PC-9 (cell line): ENCODE results near the gene FKBP6. TPM values are rescaled to one million over a fixed set of nuclear protein-coding genes. Genes with fewer than 3 reads are reported as not detected.

Experiments used
- BruUV-seq: library from RNA; stranded (reverse); fragments of 400-500 nt; replicated peaks from 2 replicates; lab custom pipeline; 2021; lab: Mats Ljungman, UMichigan
- CTCF ChIA-PET: fragments of 300-600 bp; sonication (Branson Sonifier 250); formaldehyde crosslinking; loops from one replicate; lab custom pipeline; 2022; ENCODE audit warnings: antibody characterized with exemption; lab: Charles Lee
- POLR2A ChIA-PET: fragments of 300-600 bp; sonication (Branson Sonifier 250); formaldehyde crosslinking; loops from one replicate; lab custom pipeline; 2022; ENCODE audit warnings: antibody characterized with exemption; ENCODE audit not compliant: unreplicated experiment; lab: Charles Lee
- DNase-seq, 2 experiments: peaks; one replicate each; pipeline versions ENCODE4 v3.0.0 to v3.0.0-alpha.2; 2015 to 2022; ENCODE audit warnings: mixed read lengths in 1 of 2
- H2AFZ ChIP-seq: fragments of 200-600 bp; sonication (generic); 2 replicates; pipeline ENCODE4 v1.8.1; 2017; ENCODE audit warnings: antibody characterized with exemption
- H3F3A ChIP-seq: fragments of 200-600 bp; sonication (generic); 2 replicates; pipeline ENCODE4 v1.8.1; 2017; ENCODE audit warnings: antibody characterized with exemption, mild to moderate bottlenecking, low read depth; ENCODE audit not compliant: insufficient read depth
- H3K27ac ChIP-seq: fragments of 200-600 bp; sonication (generic); 2 replicates; pipeline ENCODE4 v1.6.1; 2016; ENCODE audit warnings: mixed run types
- H3K27me3 ChIP-seq: fragments of 200-600 bp; sonication (generic); 2 replicates; pipeline ENCODE4 v1.6.1; 2016; ENCODE audit warnings: low read depth, mixed run types; ENCODE audit not compliant: insufficient read depth
- H3K36me3 ChIP-seq: fragments of 200-600 bp; sonication (generic); 2 replicates; pipeline ENCODE4 v1.6.1; 2016; ENCODE audit warnings: low read depth, mixed run types
- H3K4me1 ChIP-seq: fragments of 200-600 bp; sonication (generic); replicated peaks from 2 replicates; pipeline ENCODE4 v1.6.1; 2016; ENCODE audit warnings: mixed run types; ENCODE audit not compliant: insufficient read depth
- H3K4me2 ChIP-seq: fragments of 200-600 bp; sonication (generic); 2 replicates; pipeline ENCODE4 v1.6.1; 2017; ENCODE audit warnings: mixed run types
- H3K4me3 ChIP-seq: fragments of 200-600 bp; sonication (generic); 2 replicates; pipeline ENCODE4 v1.6.1; 2016; ENCODE audit warnings: mixed run types
- H3K79me2 ChIP-seq: fragments of 200-600 bp; sonication (generic); 2 replicates; pipeline ENCODE4 v1.6.1; 2017; ENCODE audit warnings: low read depth, mixed run types
- H3K9me2 ChIP-seq: fragments of 200-600 bp; sonication (generic); 2 replicates; pipeline ENCODE4 v1.8.1; 2017; ENCODE audit warnings: mild to moderate bottlenecking; ENCODE audit not compliant: insufficient read depth
- H3K9me3 ChIP-seq: fragments of 200-600 bp; sonication (generic); 2 replicates; pipeline ENCODE4 v1.8.1; 2016; ENCODE audit warnings: low read depth; ENCODE audit not compliant: insufficient read depth
- H4K20me1 ChIP-seq: fragments of 200-600 bp; sonication (generic); 2 replicates; pipeline ENCODE4 v1.8.1; 2017; ENCODE audit not compliant: insufficient read depth
- EZH2 ChIP-seq: fragments of 200-600 bp; sonication (generic); IDR thresholded peaks from 2 replicates; pipeline ENCODE4 v1.8.0; 2017; ENCODE audit warnings: antibody characterized with exemption, low read depth
- intact Hi-C: fragments of 100-400 bp; cut with micrococcal nuclease; formaldehyde crosslinking; loops from one replicate; pipeline ENCODE4 v1.10.0; 2022; ENCODE audit not compliant: unreplicated experiment
- total RNA-seq: library from RNA; stranded (reverse); gene quantifications from 2 replicates; pipeline ENCODE4 v1.2.3, GENCODE V29; 2021
- TF ChIP-seq, protein P1 (sequence below): fragments of 200-600 bp; sonication (generic); conservative IDR thresholded peaks from 2 replicates; pipeline ENCODE4 v1.6.1; 2017; ENCODE audit warnings: mixed run types, antibody characterized with exemption, mild to moderate bottlenecking, moderate library complexity

Gene FKBP6
- total RNA-seq, 1 experiment from 2014 or later, result not detected

DNA sequence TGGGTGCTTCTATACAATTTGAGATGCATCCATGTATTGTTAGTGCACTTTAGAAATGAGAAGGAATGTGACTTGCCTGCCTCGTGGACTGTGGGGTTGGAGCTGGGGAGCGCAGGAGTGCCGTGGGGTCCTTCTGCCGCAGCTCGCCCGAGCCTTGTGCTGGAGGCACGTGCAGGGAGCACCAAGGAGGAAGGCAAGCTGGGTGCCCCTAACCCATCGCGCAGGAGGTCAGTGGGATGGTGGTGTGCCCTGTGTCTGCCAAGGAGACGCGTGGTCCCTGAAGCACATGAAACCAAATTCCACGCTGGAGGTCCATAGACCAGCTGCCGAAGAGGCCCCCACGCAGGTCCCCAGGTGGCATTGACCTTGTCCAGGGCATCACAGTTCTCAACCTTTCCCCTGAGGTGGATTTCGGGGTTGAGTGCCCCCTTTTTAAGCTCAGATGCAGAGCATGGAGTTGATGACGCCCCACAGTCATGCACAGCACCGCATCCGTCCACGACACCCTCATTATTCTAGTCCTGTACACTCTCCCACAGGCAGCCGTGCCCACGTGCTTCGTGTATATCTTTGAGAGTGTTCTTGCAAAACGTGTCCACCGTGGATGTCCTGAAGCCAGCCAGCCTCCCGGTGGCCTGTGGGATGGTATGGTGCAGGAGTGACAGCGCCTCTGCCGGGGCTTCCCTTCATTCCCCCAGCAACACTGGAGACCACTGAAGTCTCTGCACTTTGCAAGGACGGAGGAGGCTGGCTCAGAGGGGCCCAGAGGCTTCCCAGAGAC, 35.5 kb downstream of the FKBP6 start:
- no peaks in the 10 kb centered on the region for H3K9me2 ChIP-seq
- no peaks in the 10 kb centered on the region for H3F3A ChIP-seq
- H3K36me3 ChIP-seq, result no peaks in the 10 kb centered on the region
- DNase-seq, result no peak
- no peaks in the 10 kb centered on the region for H3K9me3 ChIP-seq
- POLR2A ChIA-PET, result no interaction called here
- BruUV-seq, result no TSS peak
- peaks cover 16% of the 10 kb centered on the region for H3K27me3 ChIP-seq
- intact Hi-C loops, result no loop called here
- no peak overlapping the region for H3K4me3 ChIP-seq
- H3K4me2 ChIP-seq, result no peak overlapping the region
- H3K79me2 ChIP-seq, result no peaks in the 10 kb centered on the region
- TF ChIP-seq EZH2, result no peak
- TF ChIP-seq, protein P1, sequence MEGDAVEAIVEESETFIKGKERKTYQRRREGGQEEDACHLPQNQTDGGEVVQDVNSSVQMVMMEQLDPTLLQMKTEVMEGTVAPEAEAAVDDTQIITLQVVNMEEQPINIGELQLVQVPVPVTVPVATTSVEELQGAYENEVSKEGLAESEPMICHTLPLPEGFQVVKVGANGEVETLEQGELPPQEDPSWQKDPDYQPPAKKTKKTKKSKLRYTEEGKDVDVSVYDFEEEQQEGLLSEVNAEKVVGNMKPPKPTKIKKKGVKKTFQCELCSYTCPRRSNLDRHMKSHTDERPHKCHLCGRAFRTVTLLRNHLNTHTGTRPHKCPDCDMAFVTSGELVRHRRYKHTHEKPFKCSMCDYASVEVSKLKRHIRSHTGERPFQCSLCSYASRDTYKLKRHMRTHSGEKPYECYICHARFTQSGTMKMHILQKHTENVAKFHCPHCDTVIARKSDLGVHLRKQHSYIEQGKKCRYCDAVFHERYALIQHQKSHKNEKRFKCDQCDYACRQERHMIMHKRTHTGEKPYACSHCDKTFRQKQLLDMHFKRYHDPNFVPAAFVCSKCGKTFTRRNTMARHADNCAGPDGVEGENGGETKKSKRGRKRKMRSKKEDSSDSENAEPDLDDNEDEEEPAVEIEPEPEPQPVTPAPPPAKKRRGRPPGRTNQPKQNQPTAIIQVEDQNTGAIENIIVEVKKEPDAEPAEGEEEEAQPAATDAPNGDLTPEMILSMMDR, result no peak
- H2AFZ ChIP-seq, result no peak overlapping the region
- H4K20me1 ChIP-seq, result no peaks in the 10 kb centered on the region
- peaks cover 3% of the 10 kb centered on the region; the same call in 1 of the 2 replicates for H3K4me1 ChIP-seq
- no peak overlapping the region for H3K27ac ChIP-seq
- CTCF ChIA-PET, result no interaction called here

DNA sequence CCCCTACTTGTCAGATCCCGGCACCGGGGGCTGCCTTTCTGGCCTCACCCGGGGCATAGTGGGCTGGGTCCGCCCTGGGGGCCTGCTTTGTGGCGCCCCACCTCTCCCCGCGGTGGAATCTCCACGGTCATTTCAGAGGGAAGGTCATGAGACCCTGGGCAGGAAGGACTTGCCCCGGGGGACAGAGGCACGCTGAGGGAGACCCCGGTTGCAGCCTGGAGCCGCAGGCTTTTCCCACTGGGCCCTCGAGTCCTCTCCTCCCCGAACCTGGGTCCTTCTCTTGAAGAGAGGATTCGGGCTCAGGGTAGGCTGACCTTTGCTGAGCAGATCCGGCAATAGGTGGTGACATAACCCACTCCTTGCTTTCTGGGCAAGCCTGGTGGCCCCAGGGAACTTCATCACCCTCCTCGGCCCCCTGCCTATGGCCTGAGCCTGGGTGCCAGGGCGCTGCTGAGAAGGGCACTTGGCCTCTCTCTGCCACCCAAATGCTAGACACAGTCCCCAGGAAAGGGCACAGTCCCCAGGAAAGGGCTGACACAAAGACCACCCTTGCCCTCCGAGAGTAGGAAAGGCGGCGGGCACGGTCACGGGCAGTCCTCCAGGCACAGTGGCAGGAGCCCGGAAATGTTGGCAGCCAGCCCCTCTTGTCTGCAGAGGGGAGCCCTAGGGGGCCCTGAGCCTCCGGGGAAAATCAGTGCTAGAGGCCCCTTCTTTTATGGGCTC, 36.2 kb downstream of the FKBP6 start:
- Histone ChIP-seq H3K4me1 (no peaks in the 10 kb centered on the region), H3K9me2 (no peaks in the 10 kb centered on the region), H3K79me2 (no peaks in the 10 kb centered on the region), H3K9me3 (no peaks in the 10 kb centered on the region), H3K27me3 (peaks cover 16% of the 10 kb centered on the region), H2AFZ (no peak overlapping the region), H3K4me3 (no peak overlapping the region), H3K4me2 (no peak overlapping the region), H3K36me3 (no peaks in the 10 kb centered on the region), H3F3A (no peaks in the 10 kb centered on the region), H3K27ac (no peak overlapping the region), H4K20me1 (no peaks in the 10 kb centered on the region)
- no peak for TF ChIP-seq EZH2
- TF ChIP-seq, protein P1, result no peak
- intact Hi-C loops, result no loop called here
- ChIA-PET POLR2A (no interaction called here), CTCF (no interaction called here)
- DNase-seq, result no peak
- BruUV-seq, result no TSS peak

DNA sequence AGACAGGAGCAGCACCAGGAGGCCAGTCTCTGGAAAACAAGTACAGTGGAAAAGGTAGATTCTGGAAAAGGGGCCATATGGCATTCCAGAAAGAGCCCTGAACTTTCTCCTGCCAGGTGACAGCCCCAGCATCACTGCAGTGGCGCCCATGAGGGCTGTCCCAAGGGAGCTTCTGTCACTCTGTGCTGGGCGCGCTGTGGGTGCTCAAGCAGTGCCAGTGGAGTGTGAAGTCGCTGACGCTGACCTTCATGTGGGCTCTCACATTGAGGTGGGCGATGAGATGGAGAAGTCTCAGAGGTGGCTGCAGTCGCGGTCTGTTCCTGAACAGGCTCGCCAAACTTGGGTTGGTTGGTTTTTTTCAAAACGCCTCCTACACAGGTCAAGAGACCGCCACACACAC, 38.2 kb downstream of the FKBP6 start:
- CTCF ChIA-PET, result no interaction called here
- Histone ChIP-seq H3K9me2 (no peaks in the 10 kb centered on the region), H3K4me1 (no peaks in the 10 kb centered on the region), H2AFZ (no peak overlapping the region), H3K36me3 (no peaks in the 10 kb centered on the region), H3K27ac (no peak overlapping the region), H3K4me3 (no peak overlapping the region), H3K4me2 (no peak overlapping the region), H3K9me3 (no peaks in the 10 kb centered on the region), H4K20me1 (no peaks in the 10 kb centered on the region), H3K79me2 (no peaks in the 10 kb centered on the region), H3K27me3 (peaks cover 16% of the 10 kb centered on the region), H3F3A (no peaks in the 10 kb centered on the region)
- no peak for DNase-seq
- TF ChIP-seq EZH2, result no peak
- TF ChIP-seq, protein P1, result no peak
- POLR2A ChIA-PET, result no interaction called here
- BruUV-seq, result no TSS peak
- intact Hi-C loops, result no loop called here
